ENCODE data around the gene TRAF3.

TRAF3 gene

DNA sequence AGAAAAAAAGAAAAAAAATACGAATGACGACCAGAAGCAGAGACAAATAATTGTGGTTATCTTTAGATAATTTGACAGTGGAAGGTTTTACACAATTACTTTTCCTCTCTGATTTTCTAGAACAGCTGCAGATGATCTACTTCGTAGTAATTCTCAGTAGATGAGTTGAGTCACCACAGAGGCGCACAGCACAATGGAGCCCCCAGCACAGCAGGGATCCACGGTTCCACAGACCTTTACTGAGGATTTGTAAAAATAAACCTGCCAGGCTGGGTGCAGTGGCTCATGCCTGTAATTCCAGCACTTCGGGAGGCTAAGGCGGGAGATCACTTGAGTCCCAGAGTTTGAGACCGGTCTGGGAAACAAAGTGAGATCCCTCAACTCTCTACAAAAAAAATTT lies 174.6 kb downstream of the TRAF3 start:
- TF ChIP-seq ISL1 (CRISPR knock-in tag; IDR thresholded peaks at IDR 0.05), result no peak
- no peak for TF ChIP-seq ZFP30 (CRISPR knock-in tag; IDR thresholded peaks at IDR 0.05)
- TF ChIP-seq, protein P1, sequence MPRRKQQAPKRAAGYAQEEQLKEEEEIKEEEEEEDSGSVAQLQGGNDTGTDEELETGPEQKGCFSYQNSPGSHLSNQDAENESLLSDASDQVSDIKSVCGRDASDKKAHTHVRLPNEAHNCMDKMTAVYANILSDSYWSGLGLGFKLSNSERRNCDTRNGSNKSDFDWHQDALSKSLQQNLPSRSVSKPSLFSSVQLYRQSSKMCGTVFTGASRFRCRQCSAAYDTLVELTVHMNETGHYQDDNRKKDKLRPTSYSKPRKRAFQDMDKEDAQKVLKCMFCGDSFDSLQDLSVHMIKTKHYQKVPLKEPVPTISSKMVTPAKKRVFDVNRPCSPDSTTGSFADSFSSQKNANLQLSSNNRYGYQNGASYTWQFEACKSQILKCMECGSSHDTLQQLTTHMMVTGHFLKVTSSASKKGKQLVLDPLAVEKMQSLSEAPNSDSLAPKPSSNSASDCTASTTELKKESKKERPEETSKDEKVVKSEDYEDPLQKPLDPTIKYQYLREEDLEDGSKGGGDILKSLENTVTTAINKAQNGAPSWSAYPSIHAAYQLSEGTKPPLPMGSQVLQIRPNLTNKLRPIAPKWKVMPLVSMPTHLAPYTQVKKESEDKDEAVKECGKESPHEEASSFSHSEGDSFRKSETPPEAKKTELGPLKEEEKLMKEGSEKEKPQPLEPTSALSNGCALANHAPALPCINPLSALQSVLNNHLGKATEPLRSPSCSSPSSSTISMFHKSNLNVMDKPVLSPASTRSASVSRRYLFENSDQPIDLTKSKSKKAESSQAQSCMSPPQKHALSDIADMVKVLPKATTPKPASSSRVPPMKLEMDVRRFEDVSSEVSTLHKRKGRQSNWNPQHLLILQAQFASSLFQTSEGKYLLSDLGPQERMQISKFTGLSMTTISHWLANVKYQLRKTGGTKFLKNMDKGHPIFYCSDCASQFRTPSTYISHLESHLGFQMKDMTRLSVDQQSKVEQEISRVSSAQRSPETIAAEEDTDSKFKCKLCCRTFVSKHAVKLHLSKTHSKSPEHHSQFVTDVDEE (CRISPR knock-in tag; IDR thresholded peaks at IDR 0.05), result no peak
- no peak for TF ChIP-seq TCF4 (CRISPR knock-in tag; IDR thresholded peaks at IDR 0.05; ENCODE audit: borderline replicate concordance)
- TF ChIP-seq, protein P2, sequence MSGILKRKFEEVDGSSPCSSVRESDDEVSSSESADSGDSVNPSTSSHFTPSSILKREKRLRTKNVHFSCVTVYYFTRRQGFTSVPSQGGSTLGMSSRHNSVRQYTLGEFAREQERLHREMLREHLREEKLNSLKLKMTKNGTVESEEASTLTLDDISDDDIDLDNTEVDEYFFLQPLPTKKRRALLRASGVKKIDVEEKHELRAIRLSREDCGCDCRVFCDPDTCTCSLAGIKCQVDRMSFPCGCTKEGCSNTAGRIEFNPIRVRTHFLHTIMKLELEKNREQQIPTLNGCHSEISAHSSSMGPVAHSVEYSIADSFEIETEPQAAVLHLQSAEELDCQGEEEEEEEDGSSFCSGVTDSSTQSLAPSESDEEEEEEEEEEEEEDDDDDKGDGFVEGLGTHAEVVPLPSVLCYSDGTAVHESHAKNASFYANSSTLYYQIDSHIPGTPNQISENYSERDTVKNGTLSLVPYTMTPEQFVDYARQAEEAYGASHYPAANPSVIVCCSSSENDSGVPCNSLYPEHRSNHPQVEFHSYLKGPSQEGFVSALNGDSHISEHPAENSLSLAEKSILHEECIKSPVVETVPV (CRISPR knock-in tag; IDR thresholded peaks at IDR 0.05), result no peak
- no peak for TF ChIP-seq ZNF70 (CRISPR knock-in tag; IDR thresholded peaks at IDR 0.05)
- TF ChIP-seq, protein P3, sequence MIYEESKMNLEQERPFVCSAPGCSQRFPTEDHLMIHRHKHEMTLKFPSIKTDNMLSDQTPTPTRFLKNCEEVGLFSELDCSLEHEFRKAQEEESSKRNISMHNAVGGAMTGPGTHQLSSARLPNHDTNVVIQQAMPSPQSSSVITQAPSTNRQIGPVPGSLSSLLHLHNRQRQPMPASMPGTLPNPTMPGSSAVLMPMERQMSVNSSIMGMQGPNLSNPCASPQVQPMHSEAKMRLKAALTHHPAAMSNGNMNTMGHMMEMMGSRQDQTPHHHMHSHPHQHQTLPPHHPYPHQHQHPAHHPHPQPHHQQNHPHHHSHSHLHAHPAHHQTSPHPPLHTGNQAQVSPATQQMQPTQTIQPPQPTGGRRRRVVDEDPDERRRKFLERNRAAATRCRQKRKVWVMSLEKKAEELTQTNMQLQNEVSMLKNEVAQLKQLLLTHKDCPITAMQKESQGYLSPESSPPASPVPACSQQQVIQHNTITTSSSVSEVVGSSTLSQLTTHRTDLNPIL (CRISPR knock-in tag; IDR thresholded peaks at IDR 0.05; ENCODE audit: low read depth), result no peak
- TF ChIP-seq, protein P4, sequence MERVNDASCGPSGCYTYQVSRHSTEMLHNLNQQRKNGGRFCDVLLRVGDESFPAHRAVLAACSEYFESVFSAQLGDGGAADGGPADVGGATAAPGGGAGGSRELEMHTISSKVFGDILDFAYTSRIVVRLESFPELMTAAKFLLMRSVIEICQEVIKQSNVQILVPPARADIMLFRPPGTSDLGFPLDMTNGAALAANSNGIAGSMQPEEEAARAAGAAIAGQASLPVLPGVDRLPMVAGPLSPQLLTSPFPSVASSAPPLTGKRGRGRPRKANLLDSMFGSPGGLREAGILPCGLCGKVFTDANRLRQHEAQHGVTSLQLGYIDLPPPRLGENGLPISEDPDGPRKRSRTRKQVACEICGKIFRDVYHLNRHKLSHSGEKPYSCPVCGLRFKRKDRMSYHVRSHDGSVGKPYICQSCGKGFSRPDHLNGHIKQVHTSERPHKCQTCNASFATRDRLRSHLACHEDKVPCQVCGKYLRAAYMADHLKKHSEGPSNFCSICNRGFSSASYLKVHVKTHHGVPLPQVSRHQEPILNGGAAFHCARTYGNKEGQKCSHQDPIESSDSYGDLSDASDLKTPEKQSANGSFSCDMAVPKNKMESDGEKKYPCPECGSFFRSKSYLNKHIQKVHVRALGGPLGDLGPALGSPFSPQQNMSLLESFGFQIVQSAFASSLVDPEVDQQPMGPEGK (CRISPR knock-in tag; IDR thresholded peaks at IDR 0.05; ENCODE audit: borderline replicate concordance), result no peak
- TF ChIP-seq GLIS3 (CRISPR knock-in tag; IDR thresholded peaks at IDR 0.05), result no peak
- no peak for TF ChIP-seq ZFP3 (CRISPR knock-in tag; IDR thresholded peaks at IDR 0.05)
- TF ChIP-seq ZC3H10 (CRISPR knock-in tag; IDR thresholded peaks at IDR 0.05), result no peak
- TF ChIP-seq ZNF8 (CRISPR knock-in tag; IDR thresholded peaks at IDR 0.05), result no peak
- TF ChIP-seq, protein P5, sequence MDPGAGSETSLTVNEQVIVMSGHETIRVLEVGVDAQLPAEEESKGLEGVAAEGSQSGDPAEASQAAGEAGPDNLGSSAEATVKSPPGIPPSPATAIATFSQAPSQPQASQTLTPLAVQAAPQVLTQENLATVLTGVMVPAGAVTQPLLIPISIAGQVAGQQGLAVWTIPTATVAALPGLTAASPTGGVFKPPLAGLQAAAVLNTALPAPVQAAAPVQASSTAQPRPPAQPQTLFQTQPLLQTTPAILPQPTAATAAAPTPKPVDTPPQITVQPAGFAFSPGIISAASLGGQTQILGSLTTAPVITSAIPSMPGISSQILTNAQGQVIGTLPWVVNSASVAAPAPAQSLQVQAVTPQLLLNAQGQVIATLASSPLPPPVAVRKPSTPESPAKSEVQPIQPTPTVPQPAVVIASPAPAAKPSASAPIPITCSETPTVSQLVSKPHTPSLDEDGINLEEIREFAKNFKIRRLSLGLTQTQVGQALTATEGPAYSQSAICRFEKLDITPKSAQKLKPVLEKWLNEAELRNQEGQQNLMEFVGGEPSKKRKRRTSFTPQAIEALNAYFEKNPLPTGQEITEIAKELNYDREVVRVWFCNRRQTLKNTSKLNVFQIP (CRISPR knock-in tag; IDR thresholded peaks at IDR 0.05; ENCODE audit: borderline replicate concordance, low read depth), result no peak
- no peak for ATAC-seq

DNA sequence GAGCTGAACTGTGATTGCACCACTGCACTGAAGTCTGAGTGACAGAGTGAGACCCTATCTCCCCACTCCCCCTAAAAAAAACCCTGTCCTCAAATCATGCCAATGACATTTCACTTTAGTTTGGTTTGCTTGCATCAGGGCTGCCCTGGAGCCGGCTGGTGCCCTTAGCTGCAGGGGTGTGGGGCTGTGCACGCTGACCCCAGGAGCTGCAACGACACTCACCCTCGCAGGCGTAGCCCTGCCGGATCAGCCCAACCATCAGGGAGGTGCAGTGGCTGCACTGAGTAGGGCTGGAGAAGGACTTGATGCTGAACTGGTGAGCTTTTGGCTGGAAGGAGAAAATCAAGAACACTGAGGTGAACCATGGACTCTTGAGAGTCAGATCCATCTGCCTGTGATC lies 175.0 kb downstream of the TRAF3 start:
- ATAC-seq, result no peak
- TF ChIP-seq, protein P3 (CRISPR knock-in tag; IDR thresholded peaks at IDR 0.05; ENCODE audit: low read depth), result no peak
- TF ChIP-seq ZC3H10 (CRISPR knock-in tag; IDR thresholded peaks at IDR 0.05) (no peak), TCF4 (CRISPR knock-in tag; IDR thresholded peaks at IDR 0.05; ENCODE audit: borderline replicate concordance) (no peak)
- TF ChIP-seq, protein P5 (CRISPR knock-in tag; IDR thresholded peaks at IDR 0.05; ENCODE audit: borderline replicate concordance, low read depth), result no peak

DNA sequence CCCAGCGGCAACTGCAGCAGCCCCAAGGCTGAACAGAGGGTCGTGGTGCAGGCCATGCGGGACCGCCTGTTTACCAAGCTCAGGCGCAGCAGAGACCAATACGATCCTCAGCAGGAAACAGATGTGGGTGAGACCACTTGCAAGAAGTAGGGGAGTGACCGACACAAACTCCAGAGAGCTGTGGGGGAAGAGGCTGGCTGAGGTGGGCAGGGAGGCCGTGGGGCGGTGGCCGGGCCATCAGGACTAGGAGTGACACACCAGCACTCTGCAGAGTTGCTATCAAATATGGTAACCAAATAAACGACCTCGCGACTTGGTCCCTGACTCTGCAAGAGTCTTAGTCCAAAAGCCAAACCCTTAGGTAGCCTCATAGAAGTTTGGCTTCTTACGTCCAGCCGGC lies 175.9 kb downstream of the TRAF3 start:
- no peak for ATAC-seq
- TF ChIP-seq ZFP3 (CRISPR knock-in tag; IDR thresholded peaks at IDR 0.05) (no peak), ESRRG (CRISPR knock-in tag; IDR thresholded peaks at IDR 0.05) (no peak), GLIS3 (CRISPR knock-in tag; IDR thresholded peaks at IDR 0.05) (no peak), CSDC2 (CRISPR knock-in tag; IDR thresholded peaks at IDR 0.05) (no peak), OSR1 (CRISPR knock-in tag; IDR thresholded peaks at IDR 0.05) (no peak), ZNF8 (CRISPR knock-in tag; IDR thresholded peaks at IDR 0.05) (no peak), ISL1 (CRISPR knock-in tag; IDR thresholded peaks at IDR 0.05) (no peak), ARNTL (CRISPR knock-in tag; IDR thresholded peaks at IDR 0.05; ENCODE audit: borderline replicate concordance, low read depth) (no peak), BACH2 (CRISPR knock-in tag; IDR thresholded peaks at IDR 0.05; ENCODE audit: borderline replicate concordance) (no peak), PPARA (CRISPR knock-in tag; IDR thresholded peaks at IDR 0.05; ENCODE audit: borderline replicate concordance) (no peak), TCF4 (CRISPR knock-in tag; IDR thresholded peaks at IDR 0.05; ENCODE audit: borderline replicate concordance) (no peak), TOX (CRISPR knock-in tag; IDR thresholded peaks at IDR 0.05; ENCODE audit: borderline replicate concordance) (no peak)
- TF ChIP-seq, protein P4 (CRISPR knock-in tag; IDR thresholded peaks at IDR 0.05; ENCODE audit: borderline replicate concordance), result no peak
- TF ChIP-seq, protein P2 (CRISPR knock-in tag; IDR thresholded peaks at IDR 0.05), result no peak

Data from SK-N-SH treated with all-trans-retinoic acid at 6 μM for 48 hours (cell line).